NCI-H1417 (cell line): ENCODE results near the gene ARHGEF3.
"Not testable (repeated sequence)": the region's sequence is repeated elsewhere in the genome, so short reads cannot be mapped to it uniquely, and the experiment has no call there.

Experiments
- DNase-seq, 3 experiments: peaks; one replicate each; lab custom pipeline; 2025; lab: John Stamatoyannopoulos, UW

Gene ARHGEF3

GRCh38 chr3:56725175-56725574 lies 76.6 kb downstream of the ARHGEF3 start:
- DNase-seq = no peak

DNA sequence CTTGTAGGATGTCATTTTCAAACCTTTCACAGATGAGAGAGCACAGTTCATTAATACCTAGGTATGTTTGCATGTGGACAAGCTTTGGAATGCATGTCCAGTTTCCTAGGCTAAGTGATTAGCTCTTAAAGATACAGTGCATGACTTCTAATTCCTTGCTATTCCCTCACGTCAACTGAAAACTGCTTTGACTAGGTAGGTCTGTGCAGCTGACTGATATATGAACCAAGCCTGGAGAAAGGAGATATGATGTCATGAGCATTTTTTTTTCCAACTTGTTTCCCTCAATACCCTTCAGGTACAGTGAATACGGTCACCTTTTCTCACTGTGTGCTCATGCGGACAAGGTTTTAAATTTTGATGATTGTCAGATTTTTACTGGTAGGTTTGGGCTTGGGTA lies 77.1 kb downstream of the ARHGEF3 start:
- DNase-seq = no peak

DNA sequence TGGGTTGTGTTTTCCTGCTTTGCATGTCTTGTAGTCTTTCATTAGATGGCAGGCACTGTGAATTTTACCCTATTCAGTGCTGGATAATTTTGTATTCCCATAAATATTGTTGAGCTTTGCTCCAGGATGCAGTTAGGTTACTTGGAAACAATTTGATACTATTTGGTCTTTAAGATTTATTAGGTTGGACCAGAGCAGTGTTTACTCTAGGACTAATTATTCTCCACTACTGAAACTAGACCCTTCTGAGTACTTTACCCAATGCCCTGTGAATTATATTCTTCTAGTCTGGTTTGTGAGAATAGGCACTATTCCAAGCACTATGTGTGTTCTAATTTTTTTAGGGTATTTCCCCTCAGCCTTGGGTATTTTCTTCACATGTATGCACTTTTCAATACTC lies 80.9 kb downstream of the ARHGEF3 start:
- peak in 1 of 3 experiments; percentile 20 for DNase-seq

DNA sequence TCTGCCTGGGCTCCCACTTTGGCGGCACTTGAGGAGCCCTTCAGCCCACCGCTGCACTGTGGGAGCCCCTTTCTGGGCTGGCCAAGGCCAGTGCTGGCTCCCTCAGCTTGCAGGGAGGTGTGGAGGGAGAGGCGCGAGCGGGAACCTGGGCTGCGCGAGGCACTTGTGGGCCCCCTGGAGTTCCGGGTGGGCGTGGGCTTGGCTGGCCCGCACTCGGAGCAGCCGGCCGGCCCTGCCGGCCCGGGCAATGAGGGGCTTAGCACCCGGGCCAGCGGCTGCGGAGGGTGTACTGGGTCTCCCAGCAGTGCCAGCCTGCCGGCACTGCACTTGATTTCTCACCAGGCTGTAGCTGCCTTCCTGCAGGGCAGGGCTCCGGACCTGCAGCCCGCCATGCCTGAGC lies 82.9 kb downstream of the ARHGEF3 start:
- not testable (repeated sequence) for DNase-seq

DNA sequence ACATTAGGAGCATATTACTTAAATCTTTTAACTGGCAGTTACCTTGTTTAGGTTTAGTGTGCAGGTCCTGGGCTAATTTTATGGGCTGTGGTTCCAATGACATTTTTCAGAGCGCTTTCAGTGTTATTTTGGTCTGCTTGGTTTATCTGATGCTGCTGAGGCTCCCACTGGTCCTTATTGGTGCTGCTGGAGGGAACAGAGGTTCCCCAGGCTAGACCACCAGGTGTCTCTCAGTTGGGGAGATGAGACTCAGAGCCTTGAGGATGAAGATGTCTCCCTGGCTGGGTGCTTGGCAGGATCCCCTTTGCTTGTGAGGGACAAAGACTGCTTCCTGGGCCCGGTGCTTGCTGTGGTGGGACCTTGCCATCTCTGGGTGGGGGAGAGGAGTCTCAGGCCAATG lies 90.4 kb downstream of the ARHGEF3 start:
- DNase-seq = no peak

DNA sequence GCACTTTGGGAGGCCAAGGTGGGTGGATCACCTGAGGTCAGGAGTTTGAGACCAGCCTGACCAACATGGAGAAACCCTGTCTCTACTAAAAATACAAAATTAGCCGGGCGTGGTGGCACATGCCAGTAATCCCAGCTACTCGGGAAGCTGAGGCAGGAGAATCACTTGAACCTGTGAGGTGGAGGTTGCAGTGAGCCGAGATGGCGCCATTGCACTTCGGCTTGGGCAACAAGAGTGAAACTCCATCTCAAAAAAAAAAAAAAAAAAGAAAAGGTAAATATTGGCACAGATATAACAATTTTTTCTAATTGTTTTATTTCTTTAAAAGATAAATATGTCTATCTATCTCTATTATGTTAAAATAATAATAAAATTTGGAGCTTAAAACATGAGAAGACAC lies 94.3 kb downstream of the ARHGEF3 start:
- DNase-seq = peak in 1 of 3 experiments; percentile 8

DNA sequence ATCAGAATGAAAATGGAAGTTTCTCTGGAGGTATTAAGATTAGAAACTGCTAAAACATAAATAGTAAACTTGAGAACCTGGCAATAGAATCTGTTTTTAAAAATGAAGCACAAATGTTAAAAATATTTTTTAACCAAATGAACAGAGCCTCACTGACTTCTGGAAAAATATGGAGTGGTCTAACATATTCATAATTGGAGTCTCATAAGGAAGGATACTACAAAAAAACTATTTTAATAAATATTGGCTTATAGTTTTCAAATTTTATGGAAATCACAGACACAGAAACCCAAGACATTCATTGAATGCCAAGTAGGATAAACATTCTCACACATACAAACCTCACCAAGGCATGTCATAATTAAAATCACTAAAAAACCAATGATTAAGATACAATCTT lies 95.1 kb downstream of the ARHGEF3 start:
- DNase-seq = no peak

DNA sequence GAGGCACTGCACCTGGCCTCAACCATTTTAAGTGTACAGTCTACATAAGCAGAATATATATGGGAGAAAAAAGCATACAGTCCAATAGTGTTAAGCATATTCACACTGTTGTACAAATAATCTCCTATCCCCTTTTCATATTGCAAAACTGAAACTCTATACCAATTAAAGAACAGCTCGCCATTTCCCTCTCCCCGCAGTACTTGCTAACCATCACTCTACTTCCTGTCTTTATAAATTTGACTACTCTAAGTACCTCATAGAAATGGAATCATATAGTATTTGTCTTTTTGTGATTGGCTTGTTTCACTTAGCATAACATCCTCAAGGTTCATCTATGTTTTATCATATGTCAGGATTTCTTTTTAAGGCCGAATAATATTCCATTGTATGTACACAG lies 97.0 kb downstream of the ARHGEF3 start:
- no peak for DNase-seq

DNA sequence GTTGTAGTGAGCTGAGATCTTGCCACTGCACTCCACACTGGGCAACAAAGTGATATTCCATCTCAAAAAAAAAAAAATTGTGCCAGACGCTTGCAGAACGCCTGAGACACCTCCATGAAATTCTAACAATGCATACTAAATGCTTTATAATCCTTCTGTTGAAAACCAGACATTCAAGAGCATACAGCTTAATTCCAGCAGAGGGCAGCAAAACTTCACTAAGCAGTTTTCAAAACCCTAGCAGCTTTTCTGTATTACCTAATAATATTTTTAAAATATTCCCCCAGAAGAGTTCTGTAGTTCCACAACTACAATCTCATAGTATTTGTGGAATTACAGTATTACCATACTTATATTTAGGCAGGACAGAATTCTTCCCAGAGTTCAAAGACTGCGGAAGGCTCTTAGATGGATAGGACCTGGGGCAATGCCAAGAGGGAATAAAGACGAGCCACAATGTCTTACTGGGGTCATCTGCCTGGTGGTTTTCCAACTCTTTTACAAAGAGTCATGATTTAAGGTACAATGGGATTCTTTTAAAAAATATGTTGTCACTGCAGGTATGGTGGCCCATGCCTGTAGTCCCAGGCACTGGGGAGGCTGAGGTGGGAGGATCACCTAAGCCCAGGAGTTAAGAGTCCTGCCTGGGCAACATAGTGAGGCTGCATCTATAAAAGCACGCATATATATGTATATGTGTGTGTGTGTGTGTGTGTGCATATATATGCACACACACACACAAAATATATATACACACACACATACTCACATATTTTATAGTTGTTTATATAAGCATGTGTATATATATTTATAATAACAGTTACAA lies 99.0 kb downstream of the ARHGEF3 start:
- peak; percentile 15 to 75 (median 64) for DNase-seq

GRCh38 chr3:56700151-56700550 lies 101.6 kb downstream of the ARHGEF3 start:
- no peak for DNase-seq

GRCh38 chr3:56694867-56695683 lies 106.7 kb downstream of the ARHGEF3 start:
- DNase-seq = no peak

- DNase-seq = no peak
Measured at GRCh38 chr3:56693750-56694149, 108.0 kb downstream of the ARHGEF3 start.

DNA sequence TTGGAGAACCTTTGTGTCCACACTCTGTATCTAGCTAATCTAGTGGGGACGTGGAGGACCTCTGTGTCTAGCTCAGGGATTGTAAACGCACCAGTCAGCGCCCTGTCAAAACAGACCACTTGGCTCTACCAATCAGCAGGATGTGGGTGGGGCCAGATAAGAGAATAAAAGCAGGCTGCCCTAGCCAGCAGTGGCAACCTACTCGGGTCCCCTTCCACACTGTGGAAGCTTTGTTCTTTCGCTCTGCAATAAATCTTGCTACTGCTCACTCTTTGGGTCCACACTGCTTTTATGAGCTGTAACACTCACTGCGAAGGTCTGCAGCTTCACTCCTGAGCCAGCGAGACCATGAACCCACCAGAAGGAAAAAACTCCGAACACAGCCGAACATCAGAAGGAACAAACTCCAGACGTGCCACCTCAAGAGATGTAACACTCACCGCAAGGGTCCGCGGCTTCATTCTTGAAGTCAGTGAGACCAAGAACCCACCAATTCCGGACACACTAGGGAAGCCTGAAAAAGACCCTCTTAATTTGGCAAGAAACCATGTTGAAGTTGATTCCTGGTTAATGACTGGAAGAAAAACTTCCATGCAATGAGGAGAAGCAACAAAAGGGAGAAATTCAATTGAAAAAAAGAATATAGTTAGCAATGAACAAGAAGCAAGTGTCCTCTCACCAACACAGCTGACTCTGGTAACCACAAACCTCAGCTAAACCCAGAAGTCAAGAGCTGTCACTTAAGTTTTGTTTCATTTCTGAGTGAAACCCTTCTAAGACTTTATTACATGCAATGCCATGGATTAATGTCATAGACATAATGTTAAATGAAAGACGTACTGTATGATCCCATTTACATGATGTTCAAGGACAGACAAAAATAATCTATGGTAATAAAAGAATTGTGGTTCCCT lies 109.0 kb downstream of the ARHGEF3 start:
- not testable (repeated sequence) for DNase-seq

DNA sequence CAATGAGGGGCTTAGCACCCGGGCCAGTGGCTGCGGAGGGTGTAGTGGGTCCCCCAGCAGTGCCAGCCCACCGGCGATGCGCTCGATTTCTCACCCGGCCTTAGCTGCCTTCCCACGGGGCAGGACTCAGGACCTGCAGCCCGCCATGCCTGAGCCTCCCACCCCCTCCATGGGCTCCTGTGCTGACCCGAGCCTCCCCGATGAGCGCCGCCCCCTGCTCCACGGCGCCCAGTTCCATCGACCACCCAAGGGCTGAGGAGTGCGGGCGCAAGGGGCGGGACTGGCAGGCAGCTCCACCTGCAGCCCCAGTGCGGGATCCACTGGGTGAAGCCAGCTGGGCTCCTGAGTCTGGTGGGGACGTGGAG lies 109.8 kb downstream of the ARHGEF3 start:
- DNase-seq = not testable (repeated sequence)

DNA sequence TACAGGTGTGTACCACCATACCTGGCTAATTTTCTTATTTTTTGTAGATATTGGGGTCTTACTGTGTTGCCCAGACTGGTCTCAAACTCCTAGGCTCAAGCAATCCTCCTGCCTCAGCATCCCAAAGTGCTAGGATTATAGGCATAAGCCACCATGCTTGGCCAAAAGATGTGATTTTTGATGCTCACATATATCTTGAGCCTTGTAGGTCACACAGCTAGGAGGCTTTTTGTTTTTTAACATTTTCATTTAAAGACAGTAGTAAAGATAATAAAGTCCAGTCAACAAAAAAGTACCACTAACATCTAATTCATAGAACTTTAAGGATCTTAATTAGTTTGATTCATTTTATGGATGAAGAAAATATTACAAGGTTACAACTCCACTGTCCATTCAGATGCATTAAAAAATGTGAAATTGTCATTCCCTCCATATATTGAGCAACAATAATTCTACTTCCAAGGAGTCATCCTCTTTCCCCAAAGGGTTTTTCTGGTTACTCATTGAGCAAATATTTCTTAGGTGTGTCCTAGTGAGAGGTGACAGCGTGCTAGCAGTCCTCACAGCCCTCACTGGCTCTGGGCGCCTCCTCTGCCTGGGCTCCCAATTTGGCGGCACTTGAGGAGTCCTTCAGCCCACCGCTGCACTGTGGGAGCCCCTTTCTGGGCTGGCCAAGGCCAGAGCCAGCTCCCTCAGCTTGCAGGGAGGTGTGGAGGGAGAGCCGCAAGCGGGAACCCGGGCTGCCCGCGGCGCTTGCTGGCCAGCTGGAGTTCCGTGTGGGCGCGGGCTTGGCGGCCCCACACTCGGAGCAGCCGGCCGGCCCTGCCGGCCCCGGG lies 110.4 kb downstream of the ARHGEF3 start:
- DNase-seq = no peak

GRCh38 chr3:56689303-56689702 lies 112.4 kb downstream of the ARHGEF3 start:
- no peak for DNase-seq

GRCh38 chr3:56688191-56688590 lies 113.6 kb downstream of the ARHGEF3 start:
- no peak for DNase-seq

GRCh38 chr3:56684029-56684428 lies 117.7 kb downstream of the ARHGEF3 start:
- DNase-seq = no peak

GRCh38 chr3:56683122-56683817 lies 118.5 kb downstream of the ARHGEF3 start, which contains the start of gene TASOR:
Gene TASOR, minus strand, starts transcription at chr3:56683265. Its CDS starts 259 bp downstream, at chr3:56683006.
- DNase-seq = peak; percentile 77 to 84 (median 81)

DNA sequence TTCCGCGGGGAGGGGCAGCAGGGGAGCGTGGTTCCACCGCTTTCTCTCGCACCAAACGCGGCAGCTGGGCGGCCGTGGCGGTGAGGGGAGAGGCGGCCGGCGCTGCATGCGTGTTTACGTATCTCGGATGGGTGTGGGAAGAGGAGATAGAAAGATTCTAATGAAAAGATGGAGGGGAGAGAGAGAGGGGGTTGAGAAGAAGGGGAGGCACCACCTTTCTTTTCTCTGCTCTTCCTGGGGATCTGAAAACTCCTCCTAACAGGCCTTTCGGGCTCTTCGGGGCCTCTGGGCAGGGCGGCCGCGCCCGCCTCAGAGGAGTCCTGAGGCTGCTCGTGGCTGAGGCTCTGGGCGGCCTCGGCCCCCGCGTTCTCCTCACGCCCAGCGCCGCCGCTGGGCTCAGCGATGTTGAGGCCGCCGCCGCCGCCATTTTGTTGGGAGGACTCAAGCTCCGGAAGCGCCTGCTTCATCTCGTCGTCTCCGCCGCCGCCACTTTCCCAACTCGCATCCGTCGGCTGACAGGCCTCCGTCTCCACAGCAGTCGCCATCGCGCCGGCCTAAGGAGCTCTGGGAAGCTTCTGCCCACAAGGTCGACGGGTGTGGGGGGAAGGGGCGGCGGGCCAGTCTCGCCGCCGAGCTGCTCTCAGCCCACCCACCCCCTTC lies 119.2 kb downstream of the ARHGEF3 start:
- DNase-seq = peak; percentile 50 to 85 (median 83)
